ENCODE results near the gene DLEC1.
"Not testable (repeated sequence)": the region's sequence is repeated elsewhere in the genome, so short reads cannot be mapped to it uniquely, and the experiment has no call there.

Gene DLEC1

DNA sequence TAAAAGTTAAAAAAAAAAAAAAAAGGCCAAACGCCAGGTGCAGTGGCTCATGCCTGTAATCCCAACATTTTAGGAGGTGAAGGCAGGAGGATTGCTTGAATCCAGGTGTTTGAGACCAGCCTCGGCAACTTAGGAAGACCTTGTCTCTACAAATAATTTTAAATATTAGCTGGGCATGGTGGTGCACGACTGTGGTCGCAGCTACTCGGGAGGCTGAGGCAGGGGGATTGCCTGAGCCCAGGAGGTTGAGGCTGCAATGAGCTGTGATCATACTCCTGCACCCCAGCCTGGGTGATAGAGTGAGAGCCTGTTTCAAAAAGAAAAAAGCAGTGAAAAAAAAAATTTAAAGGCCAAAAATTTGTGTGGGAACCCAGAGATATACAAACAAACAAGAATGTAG is 2.7 kb upstream of the DLEC1 start:
- no peak for DNase-seq (ENCODE audit: low read depth, low spot score)

DNA sequence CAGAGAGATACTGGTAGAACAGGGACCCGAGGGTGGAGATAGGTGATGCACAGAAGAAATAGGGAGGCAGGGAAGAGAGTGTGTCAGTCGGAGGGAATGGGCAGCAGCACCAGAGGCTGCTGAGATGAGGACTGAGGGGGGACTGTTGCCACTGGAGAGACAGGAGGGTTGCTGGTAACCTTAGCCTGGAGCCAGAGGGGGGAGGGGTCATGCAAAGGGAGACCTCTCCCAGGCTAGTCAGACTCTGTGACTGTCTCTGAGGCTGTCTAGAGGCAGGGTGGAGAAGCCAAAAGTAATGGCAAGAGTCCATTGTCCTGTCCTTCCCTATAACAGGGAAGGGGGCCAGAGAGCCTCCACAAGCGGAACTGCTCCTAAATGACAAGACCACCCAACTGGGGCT is 2.1 kb upstream of the DLEC1 start:
- no peak for DNase-seq (ENCODE audit: low read depth, low spot score)

DNA sequence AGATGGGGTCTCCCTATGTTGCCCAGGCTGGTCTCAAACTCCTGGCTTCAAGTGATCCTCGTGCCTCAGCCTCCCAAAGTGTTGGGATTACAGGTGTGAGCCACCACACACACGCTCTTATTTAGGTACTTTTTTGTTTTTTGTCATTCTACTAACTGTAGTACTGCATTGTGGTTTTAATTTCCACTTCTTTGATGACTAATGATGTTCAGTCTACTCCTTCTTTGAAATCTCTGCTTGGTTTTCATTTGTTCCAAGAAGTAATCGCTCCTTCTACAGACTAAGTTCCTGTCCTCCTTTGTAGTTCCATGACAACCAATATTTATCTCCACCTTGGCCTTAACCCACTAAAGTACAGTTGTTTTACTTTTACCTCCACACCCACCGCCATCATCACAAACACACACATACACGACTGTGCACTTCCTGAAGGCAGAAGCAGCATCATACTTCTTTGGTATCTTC is 529 bp upstream of the DLEC1 start:
- DNase-seq (ENCODE audit: low read depth, low spot score), result no peak

DNA sequence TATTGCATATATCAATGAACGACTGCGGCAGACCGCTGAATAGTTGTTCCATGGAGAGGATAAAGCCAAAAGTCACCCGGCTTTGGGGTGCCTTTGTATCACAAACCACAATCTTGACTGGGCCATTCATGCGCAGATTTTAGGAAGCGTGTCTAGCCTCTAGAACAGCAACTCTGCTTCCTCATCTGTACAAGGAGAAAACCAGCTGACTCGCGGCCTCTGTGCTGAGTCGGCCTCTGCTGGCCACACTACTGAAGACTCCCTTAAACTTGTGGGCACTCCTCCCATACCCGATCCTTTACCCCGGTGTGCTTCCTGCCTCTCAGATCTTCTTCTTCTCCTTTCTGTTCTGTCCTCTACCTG is 872 bp downstream of the DLEC1 start:
- DNase-seq (ENCODE audit: low read depth, low spot score), result no peak

DNA sequence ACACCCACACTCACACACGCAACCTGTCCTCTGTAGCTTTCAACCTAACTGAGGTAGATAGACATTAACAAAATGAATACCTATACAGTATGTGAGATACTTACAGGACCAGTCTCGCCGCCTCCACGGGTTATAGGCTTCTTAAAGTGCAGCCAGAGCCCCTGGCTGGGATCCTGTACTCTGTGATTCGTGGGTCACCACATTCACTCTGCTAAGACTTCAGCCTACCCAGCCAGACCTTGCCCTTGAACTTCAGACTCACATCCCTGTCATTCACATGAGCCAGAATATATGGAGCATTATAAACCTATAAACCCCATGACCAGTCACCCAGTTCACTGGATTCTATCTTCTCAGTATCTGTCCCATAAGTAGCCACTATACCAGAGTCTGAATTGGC is 1.4 kb downstream of the DLEC1 start:
- DNase-seq (ENCODE audit: low read depth, low spot score), result no peak

DNA sequence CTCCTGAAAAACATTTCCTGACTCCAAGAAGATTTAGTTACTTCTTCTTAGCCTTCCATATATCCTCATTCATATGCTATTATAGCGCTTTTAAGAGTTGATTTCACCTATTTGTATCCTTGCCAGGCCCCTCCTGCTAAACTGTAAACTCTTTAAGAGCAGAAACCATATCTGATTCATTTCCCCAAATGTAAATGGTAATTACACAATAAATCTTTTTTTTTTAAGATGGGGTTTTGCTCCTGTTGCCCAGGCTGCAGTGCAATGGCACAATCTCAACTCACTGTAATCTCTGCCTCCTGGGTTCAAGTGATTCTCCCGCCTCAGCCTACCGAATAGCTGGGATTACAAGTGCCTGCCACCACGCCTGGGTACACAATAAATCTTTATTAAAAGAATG is 4.5 kb downstream of the DLEC1 start:
- DNase-seq (ENCODE audit: low read depth, low spot score), result no peak

DNA sequence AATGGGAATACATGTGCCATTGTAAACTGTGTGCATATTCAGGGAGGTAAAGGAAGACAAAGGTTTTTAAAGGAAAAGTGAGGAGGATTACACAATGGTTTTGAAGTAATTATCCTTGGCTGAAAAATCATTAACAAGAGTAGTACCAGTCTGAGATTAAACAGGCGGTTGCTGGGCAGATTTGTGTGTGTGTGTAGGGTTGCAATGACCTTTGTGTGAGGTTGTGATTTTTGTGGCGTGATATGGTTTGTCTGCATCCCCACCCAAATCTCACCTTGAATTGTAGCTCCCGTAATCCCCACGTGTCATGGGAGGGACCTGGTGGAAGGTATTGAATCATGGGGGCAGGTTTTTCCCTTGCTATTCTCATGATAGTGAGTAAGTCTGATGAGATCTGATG is 7.0 kb downstream of the DLEC1 start:
- no peak for DNase-seq (ENCODE audit: low read depth, low spot score)

DNA sequence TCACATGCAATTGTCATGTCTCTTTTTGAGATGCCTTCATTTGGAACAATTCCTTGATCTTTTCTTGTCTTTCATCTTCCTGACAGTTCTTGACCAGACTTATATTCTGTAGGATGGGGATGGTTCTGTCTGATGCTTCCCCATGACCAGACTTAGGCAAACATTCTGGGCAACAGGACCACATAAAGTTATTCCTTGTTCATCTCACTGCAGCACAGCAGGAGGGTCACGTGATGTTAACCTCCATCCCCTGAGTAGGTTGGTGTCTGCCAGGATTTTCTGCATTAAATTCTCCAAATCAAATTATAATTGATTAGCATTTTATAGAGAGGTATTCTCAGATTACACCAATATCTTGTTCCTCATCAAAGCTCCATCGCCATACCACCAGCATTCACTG is 7.8 kb downstream of the DLEC1 start:
- DNase-seq (ENCODE audit: low read depth, low spot score), result no peak

DNA sequence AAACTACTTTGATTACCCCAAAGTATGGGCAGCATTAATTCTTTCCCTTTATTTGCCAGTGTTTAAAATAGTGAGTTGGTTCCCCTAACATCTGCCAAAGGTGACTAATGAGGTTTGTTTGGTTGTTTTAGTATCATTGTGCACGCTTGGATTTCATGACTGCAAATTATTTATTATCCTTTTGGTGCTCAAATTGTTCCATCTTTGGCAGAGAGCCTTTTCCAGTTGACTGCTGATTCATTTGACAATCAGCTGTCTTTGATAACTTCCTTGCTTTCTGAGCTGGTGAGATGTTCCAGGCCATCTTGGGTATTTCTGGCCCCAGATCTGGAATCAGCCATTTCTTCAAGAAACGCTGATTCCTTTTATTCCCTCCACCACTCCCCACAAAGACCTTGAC is 8.9 kb downstream of the DLEC1 start:
- no peak for DNase-seq (ENCODE audit: low read depth, low spot score)

DNA sequence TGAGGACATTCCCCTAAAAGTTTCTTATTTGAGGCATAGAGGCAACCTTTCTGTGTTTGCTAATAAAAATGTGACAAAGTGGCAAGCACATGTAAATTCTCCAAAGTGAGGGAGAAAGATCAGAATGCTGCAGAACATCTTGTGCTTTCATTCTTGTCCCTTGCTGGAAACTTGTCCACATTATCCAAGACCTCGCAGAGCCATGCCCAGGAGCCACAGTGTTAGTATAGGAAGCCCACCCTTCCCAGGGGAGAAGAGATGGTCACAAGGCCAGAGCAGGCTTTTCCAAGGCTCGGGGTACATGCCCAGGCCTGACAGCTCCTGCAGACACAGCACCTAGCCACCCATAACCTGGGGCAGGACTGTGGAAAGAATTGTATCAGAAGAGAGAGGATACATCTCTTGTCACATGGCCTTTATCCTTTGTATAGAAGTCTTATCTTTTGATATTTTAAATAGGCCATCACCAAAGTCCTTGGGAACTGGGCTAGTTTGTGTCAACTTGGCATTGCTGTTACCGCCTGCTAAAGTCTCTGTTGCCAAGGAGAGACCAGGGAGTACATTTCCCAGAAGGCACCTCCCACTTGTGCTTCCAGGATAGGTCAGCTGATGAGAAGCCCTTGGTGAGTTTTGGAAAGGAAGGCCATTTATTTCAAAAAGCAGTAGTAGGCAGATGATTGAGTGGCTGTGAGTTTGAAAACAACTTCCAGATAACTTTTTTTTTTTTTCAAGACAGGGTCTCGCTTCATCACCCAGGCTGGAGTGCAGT is 10.5 kb downstream of the DLEC1 start:
- no peak for DNase-seq (ENCODE audit: low read depth, low spot score)

DNA sequence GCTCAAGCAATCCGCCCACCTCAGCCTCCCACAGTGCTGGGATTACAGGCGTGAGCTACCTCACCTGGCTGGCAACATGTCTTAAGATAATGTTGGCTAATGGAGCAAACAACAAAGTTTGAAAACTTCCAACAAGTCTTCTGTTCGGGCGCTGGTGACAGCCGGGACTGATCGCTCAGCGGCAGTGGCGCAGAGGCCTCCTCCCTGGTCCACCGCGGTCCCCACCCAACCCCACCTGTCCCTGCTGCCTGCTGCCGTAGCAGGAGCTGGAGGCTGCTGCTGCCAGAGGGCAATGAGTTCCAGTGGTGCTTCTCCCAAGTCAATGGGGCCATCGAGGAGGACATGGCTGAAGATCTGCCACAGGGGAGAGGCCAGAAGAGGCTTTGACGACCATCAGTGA is 12.1 kb downstream of the DLEC1 start:
- no peak for DNase-seq (ENCODE audit: low read depth, low spot score)

DNA sequence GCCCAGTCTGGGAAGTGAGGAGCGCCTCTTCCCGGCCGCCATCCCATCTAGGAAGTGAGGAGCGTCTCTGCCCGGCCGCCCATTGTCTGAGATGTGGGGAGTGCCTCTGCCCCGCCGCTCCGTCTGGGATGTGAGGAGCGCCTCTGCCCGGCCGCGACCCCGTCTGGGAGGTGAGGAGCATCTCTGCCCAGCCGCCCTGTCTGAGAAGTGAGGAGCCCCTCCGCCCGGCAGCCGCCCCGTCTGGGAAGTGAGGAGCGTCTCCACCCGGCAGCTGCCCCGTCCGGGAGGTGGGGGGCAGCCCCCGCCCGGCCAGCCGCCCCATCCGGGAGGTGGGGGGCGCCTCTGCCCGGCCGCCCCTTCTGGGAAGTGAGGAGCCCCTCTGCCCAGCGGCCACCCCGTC is 14.3 kb downstream of the DLEC1 start:
- not testable (repeated sequence) for DNase-seq (ENCODE audit: low read depth, low spot score)

DNA sequence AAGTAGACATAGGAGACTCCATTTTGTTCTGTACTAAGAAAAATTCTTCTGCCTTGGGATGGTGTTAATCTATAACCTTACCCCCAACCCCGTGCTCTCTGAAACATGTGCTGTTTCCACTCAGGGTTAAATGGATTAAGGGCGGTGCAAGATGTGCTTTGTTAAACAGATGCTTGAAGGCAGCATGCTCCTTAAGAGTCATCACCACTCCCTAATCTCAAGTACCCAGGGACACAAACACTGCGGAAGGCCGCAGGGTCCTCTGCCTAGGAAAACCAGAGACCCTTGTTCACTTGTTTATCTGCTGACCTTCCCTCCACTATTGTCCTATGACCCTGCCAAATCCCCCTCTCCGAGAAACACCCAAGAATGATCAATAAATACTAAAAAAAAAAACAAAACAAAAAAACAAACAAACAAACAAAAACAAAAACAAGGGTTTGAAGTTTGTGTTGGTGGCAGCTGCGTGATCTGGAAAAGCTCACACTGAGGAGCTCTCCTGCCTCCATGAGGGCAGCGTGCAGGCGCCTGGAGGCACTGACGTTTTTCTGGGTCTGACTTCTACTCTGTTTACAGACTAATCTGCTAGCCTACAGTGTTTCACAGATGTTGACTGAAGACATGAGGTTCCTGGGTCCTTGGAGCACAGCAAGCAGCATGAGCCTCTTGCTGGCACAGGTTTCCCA is 14.9 kb downstream of the DLEC1 start:
- not testable (repeated sequence) for DNase-seq (ENCODE audit: low read depth, low spot score)

DNA sequence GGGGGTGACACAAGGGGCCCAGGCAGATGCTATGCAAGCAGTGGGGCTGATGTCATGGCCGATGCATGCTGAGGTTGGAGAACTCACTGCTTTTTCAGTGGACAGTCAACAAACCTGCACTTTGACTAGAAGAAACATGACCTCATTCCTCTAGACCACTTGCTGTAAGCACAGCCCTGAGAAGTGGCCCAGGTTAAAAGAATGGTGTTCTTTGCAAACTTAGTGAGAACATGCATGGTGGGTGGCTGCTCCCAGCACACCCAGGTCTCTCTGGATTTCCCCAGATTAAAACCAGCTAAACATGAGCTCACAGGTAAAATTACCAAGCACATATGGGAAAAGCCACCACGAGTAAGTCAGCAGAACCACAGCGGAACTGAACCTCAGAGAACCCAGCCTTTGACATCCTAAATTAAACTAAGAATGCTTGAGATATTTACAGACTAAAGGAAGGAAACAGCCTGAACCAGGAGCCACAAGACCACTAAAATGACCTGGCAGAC is 15.5 kb downstream of the DLEC1 start:
- DNase-seq (ENCODE audit: low read depth, low spot score), result no peak

DNA sequence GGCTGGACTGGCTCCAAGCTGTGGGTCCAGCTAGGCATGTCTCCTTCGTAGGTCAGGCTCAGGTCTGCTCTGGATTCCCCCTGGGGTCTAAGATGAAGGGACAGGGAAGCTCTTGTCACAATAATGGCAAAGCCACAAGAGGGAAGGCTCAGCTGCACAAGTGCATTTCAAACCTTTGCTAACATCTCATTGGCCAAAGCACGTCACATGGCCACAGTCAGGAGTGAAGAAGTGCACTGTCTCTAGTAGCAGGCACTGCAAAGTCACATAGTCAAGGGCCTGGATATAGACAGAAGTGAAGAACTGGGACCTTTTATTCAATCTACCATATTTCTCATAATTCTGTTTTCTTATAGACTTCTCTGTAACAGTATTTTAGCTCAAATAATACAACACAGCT is 20.1 kb downstream of the DLEC1 start:
- DNase-seq (ENCODE audit: low read depth, low spot score), result no peak

DNA sequence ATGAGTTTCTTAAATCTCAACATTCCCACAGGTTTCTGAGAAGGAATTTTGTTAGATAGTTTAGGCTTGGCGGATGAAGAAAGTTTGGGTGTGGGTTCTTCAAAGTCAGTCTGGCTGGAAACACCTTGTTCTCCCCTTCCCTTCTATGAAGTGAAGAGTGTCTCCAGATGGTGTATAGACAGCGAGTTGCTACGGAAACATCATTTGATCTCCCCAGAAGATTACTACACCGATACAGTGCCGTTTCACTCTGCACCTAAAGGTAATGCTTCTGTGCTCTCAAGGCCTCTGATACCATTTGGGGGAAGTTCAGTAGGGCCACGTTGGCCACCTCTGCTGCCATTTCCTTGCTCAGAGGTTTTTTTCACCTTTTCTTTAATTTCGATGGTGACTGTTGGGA is 20.6 kb downstream of the DLEC1 start:
- no peak for DNase-seq (ENCODE audit: low read depth, low spot score)

DNA sequence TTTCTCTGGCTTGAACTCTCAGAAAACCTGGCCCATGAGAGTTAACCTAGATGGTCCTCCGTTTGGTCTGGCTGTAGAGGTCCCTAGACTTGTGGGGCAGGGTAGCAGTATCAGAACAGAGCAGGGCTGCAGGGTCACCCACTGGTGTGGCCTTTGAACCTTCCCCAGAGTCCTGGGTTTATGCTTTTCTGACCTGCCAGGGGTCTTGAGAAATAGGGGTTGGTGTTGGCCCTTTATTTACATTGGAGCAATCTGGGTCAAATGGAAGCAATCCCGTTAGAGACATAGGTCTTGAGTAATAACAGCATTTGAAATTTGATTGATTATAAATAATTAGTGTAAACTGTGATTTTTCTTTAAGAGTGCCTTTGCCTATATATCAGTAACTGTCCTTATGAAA is 23.8 kb downstream of the DLEC1 start:
- DNase-seq (ENCODE audit: low read depth, low spot score), result no peak

DNA sequence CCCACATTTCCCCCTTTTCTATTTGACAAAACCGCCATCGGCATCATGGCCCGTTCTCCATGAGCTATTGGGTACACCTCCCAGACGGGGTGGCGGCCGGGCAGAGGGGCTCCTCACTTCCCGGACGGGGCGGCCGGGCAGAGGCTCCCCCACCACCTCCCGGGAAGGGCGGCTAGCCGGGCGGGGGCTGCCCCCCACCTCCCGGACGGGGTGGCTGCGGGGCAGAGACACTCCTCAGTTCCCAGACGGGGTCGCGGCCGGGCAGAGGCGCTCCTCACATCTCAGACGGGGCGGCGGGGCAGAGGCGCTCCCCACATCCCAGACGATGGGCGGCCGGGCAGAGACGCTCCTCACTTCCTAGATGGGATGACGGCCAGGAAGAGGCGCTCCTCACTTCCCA is 25.4 kb downstream of the DLEC1 start:
- DNase-seq (ENCODE audit: low read depth, low spot score), result not testable (repeated sequence)

DNA sequence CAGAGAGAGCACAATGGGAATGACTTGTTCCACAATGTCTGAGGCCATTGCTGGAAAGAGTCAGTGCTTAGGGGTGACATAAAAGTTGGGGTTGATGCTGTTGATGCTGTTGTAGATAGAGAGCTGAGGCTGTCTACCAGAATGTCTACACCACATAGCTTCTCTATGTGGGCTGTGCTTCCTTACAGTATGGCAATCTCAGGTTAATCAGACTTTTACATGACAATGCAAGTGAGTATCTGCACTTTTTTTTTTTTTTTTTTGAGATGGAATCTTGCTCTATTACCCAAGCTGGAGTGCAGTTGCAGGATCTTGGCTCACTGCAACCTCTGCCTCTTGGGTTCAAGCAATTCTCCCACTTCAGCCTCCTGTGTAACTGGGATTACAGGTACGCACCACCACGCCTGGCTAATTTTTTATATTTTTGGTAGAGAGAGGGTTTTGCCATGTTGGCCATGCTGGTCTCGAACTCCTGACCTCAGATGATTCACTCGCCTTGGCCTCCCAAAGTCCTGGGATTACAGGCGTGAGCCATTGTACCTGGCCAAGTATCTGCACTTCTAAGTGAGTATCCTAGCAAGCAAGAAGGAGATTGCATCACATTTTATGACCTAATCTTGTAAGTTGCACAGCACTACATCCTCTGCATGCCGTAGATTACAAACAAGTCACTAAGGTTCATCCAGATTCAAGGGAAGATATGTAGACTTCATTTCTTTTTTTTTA is 28.7 kb downstream of the DLEC1 start:
- no peak for DNase-seq (ENCODE audit: low read depth, low spot score)

DNA sequence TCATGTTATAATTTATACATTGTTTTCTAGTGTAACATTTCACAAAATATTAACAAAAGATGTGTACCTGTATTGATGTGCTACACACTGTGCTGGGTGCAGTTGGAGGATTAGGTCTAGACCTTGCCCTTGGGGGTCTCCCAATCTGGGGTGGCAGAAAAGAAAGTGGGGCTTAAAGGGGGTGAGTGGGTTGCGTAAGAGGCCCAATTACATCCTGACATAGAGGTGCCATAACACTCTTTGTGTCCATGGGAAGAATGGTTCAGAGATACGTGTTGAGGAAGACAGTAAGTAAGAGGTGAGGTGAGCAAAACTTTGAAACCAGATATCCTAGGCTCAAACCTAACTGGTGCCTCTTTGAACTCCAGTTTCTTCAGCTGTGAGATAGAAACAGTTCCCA is 31.0 kb downstream of the DLEC1 start:
- DNase-seq (ENCODE audit: low read depth, low spot score), result no peak

DNA sequence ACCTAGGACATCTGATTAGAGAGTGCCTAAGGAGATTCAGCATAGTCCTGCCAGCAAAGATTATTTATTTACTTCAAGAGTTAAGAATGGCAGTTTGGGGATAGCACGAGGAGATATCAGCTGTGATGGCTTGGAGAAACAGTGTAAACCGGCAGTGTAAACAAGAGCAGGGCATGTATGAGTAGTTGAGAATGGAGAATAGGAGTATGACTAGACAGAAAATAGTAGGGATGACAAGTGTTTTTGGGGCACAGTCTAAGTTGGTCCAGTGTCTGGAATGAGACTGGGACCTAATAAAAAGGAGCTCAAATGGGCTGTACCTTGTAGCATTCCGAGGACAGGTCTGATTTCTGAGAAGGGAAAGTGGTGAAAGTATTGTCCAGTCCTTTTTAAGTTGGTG is 38.1 kb downstream of the DLEC1 start:
- not testable (repeated sequence) for DNase-seq (ENCODE audit: low read depth, low spot score)

DNA sequence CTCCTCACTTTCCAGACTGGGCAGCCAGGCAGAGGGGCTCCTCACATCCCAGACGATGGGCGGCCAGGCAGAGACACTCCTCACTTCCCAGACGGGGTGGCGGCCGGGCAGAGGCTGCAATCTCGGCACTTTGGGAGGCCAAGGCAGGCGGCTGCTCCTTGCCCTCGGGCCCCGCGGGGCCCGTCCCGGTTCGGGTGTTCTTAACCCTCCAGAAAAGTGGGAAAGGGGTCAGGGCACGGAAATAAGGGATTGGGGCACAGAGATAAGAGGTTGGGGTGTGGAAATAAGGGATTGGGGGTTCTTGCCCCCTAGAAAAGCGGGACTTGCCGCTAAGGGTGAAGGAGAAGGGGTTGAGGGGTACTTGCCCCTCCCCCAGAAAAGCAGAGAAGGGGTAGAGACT is 43.3 kb downstream of the DLEC1 start:
- not testable (repeated sequence) for DNase-seq (ENCODE audit: low read depth, low spot score)

DNA sequence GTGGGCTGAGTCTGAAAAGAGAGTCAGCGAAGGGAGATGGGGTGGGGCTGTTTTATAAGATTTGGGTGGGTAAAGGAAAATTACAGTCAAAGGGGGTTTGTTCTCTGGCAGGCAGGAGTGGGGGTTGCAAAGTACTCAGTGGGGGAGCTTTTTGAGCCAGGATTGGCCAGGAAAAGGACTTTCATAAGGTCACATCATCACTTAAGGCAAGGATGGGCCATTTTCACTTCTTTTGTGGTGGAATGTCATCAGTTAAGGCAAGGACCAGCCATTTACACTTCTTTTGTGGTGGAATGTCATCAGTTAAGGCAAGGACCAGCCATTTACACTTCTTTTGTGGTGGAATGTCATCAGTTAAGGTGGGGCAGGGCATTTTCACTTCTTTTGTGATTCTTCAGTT is 44.2 kb downstream of the DLEC1 start:
- DNase-seq (ENCODE audit: low read depth, low spot score), result not testable (repeated sequence)

Measured in activated CD4-positive, CD25-positive, alpha-beta regulatory T cell treated with anti-CD3 and anti-CD28 coated beads, Interleukin-2, amount 50 U/mL, for 16 hours (primary cell).